Neuronal stem cell (in vitro differentiated cells): ENCODE measurements around the gene PFN1.

ENCODE experiments used
- DNase-seq: peaks from one replicate; pipeline ENCODE4 v3.0.0-alpha.2; 2013; ENCODE audit warnings: low spot score
- H2AFZ ChIP-seq: one replicate; pipeline ENCODE4 v1.6.1; 2013; ENCODE audit warnings: mild to moderate bottlenecking, low read length, inconsistent platforms
- H2AK5ac ChIP-seq: 2 replicates; pipeline ENCODE4 v1.6.1; 2013; ENCODE audit warnings: low read depth, mild to moderate bottlenecking, inconsistent platforms, low read length, moderate library complexity, mixed read lengths
- H2BK120ac ChIP-seq: 2 replicates; pipeline ENCODE4 v1.6.1; 2013; ENCODE audit warnings: low read depth, mild to moderate bottlenecking, inconsistent platforms, low read length, moderate library complexity, mixed read lengths
- H2BK12ac ChIP-seq: one replicate; pipeline ENCODE4 v1.6.1; 2013; ENCODE audit warnings: low read length, inconsistent platforms
- H2BK15ac ChIP-seq: 2 replicates; pipeline ENCODE4 v1.6.1; 2013; ENCODE audit warnings: mild to moderate bottlenecking, low read length, inconsistent platforms, mixed read lengths
- H2BK5ac ChIP-seq: one replicate; pipeline ENCODE4 v1.6.1; 2013; ENCODE audit warnings: inconsistent platforms, mild to moderate bottlenecking, low read length, moderate library complexity
- H3K14ac ChIP-seq: one replicate; pipeline ENCODE4 v1.6.1; 2013; ENCODE audit warnings: low read length, inconsistent platforms
- H3K18ac ChIP-seq: 2 replicates; pipeline ENCODE4 v1.6.1; 2013; ENCODE audit warnings: low read length, inconsistent platforms
- H3K23ac ChIP-seq: 2 replicates; pipeline ENCODE4 v1.6.1; 2013; ENCODE audit warnings: low read depth, mild to moderate bottlenecking, mixed read lengths, low read length, inconsistent platforms; ENCODE audit not compliant: poor library complexity
- H3K27ac ChIP-seq: replicated peaks from 3 replicates; pipeline ENCODE4 v1.5.1; 2013; ENCODE audit warnings: low read length, inconsistent platforms
- H3K27me3 ChIP-seq, 3 experiments: 2 replicates each; pipeline ENCODE4 v1.6.1; 2013; ENCODE audit warnings: low read length in 3 of 3, mild to moderate bottlenecking in 2 of 3, inconsistent platforms in 1 of 3, low read depth in 1 of 3, mixed read lengths in 1 of 3, moderate library complexity in 1 of 3; ENCODE audit not compliant: control insufficient read depth in 3 of 3, insufficient read depth in 3 of 3
- H3K36me3 ChIP-seq, 2 donors: replicated peaks in 1 of 2; 2 replicates each; pipeline ENCODE4 v1.6.1; 2013; ENCODE audit warnings: low read length in 2 of 2; ENCODE audit not compliant: control insufficient read depth in 2 of 2, insufficient read depth in 2 of 2
- H3K4ac ChIP-seq: 2 replicates; pipeline ENCODE4 v1.6.1; 2013; ENCODE audit warnings: inconsistent platforms, mild to moderate bottlenecking, low read length, moderate library complexity
- H3K4me1 ChIP-seq, 2 donors: 1 replicate in 1 of 2; 2 replicates in 1 of 2; pipeline ENCODE4 v1.6.1; 2013; ENCODE audit warnings: low read length in 2 of 2, low read depth in 1 of 2; ENCODE audit not compliant: control insufficient read depth in 2 of 2, insufficient read depth in 1 of 2
- H3K4me2 ChIP-seq: one replicate; pipeline ENCODE4 v1.6.1; 2013; ENCODE audit warnings: mild to moderate bottlenecking, low read length, inconsistent platforms; ENCODE audit not compliant: insufficient read depth, poor library complexity, severe bottlenecking
- H3K4me3 ChIP-seq, 2 donors: 2 replicates each; pipeline ENCODE4 v1.5.1; 2013; ENCODE audit warnings: low read length in 2 of 2, mild to moderate bottlenecking in 2 of 2, inconsistent platforms in 1 of 2, moderate library complexity in 1 of 2
- H3K79me1 ChIP-seq: one replicate; pipeline ENCODE4 v1.6.1; 2013; ENCODE audit warnings: low read depth, mild to moderate bottlenecking, inconsistent platforms, low read length, moderate library complexity
- H3K9ac ChIP-seq: one replicate; pipeline ENCODE4 v1.6.1; 2013; ENCODE audit warnings: mild to moderate bottlenecking, low read depth, low read length, inconsistent platforms; ENCODE audit not compliant: poor library complexity
- H3K9me3 ChIP-seq, 2 donors: replicated peaks in 1 of 2; 2 replicates each; pipeline versions ENCODE3 to v1.6.1; 2013; ENCODE audit warnings: low read length in 2 of 2, mild to moderate bottlenecking in 2 of 2, inconsistent platforms in 1 of 2, low read depth in 1 of 2, mixed read lengths in 1 of 2, moderate library complexity in 1 of 2; ENCODE audit not compliant: control insufficient read depth in 2 of 2, insufficient read depth in 1 of 2
- H4K8ac ChIP-seq: one replicate; pipeline ENCODE4 v1.6.1; 2013; ENCODE audit warnings: low read depth, mild to moderate bottlenecking, inconsistent platforms, low read length, moderate library complexity
- H4K91ac ChIP-seq: one replicate; pipeline ENCODE4 v1.6.1; 2013; ENCODE audit warnings: low read length, low read depth, mild to moderate bottlenecking, inconsistent platforms; ENCODE audit not compliant: poor library complexity
- WGBS, 2 donors: extraction: QIAGEN DNeasy Blood & Tissue Kit; methylation state at CpG; one replicate each; pipeline ENCODE4 v1.1.7; 2013; ENCODE audit warnings: missing lambda C conversion rate in 2 of 2, mixed read lengths in 1 of 2; ENCODE audit not compliant: insufficient read length in 2 of 2, insufficient replicate concordance in 1 of 2; ENCODE audit errors: extremely low coverage in 2 of 2; 5-methylcytosine and 5-hydroxymethylcytosine counted together

The PFN1 gene

DNA sequence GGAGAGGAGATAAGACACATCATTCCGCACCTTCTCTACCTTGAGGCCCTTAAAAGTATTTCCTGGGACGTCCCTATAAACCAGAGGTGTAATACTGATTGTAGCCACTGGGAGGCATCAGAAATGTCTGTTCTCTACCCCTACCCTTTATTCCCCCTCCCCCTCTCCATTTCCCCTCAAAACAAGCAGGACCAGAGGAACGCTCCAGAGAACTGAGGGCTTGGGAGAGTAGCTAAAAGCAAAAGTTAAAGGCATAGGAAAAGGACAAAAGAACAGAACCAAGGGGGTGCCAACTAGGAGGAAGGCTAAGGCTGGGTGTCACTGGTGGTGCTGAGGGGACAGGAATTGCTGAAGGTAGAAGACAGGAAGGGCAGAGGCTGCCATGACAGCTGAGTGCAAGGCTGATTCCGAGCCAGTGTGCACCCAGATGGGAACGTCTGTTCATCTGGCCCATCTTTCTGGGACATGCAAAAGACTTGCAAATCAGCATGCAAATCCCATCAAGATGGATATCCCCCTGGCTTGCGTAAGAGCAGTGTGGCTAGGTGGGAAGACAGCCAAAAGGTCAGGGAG, 32.4 kb upstream of the PFN1 start:
- no peak overlapping the region for H4K8ac ChIP-seq
- peaks cover 3% of the 10 kb centered on the region in 2 donors for H3K4me1 ChIP-seq
- no peaks in the 10 kb centered on the region for H3K9me3 ChIP-seq
- no peak overlapping the region for H2BK15ac ChIP-seq
- H3K18ac ChIP-seq: peak overlapping the region; percentile 22
- H4K91ac ChIP-seq: no peak overlapping the region
- no peak overlapping the region for H3K4me2 ChIP-seq
- no peak overlapping the region for H3K27ac ChIP-seq
- no peak overlapping the region for H2AK5ac ChIP-seq
- peaks cover 0 to 2% of the 10 kb centered on the region in 2 donors for H3K36me3 ChIP-seq
- H3K79me1 ChIP-seq: no peaks in the 10 kb centered on the region
- H2BK12ac ChIP-seq: peak overlapping the region; percentile 24
- peak; percentile 72 for DNase-seq
- H3K4me3 ChIP-seq: no peak overlapping the region
- no peak overlapping the region for H2BK5ac ChIP-seq
- H3K4ac ChIP-seq: no peak overlapping the region
- WGBS, 2 donors: no CpG with 5 or more reads among the region's 6 CpGs
- H3K14ac ChIP-seq: no peak overlapping the region
- no peak overlapping the region for H3K23ac ChIP-seq
- H2AFZ ChIP-seq: peak overlapping the region; percentile 83
- peaks cover 0 to 3% (median 0%) of the 10 kb centered on the region in 3 experiments for H3K27me3 ChIP-seq
- H2BK120ac ChIP-seq: no peak overlapping the region
- peak overlapping the region; percentile 14 for H3K9ac ChIP-seq

DNA sequence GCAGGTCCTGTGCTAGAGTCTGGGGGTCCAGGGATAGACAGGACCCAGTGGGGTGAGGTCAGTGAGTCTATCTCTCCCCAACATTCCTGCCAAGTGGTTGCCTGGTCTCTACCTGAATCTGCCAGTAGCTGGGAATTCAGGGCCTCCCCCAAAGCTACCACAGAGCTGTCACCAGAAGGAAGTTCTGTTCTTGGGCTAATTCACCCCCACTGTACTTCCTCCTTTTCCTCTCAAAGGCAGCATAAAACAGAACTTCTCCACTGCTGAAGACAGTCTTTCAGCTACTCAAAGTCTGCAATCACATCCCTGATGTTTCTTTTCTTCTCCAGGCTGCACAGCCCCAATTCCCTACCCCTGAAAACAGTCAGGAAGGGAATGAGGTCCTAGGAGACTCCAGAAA, 30.4 kb upstream of the PFN1 start:
- peaks cover 3% of the 10 kb centered on the region in 2 donors for H3K4me1 ChIP-seq
- no peak overlapping the region for H3K27ac ChIP-seq
- no peak overlapping the region for H2BK5ac ChIP-seq
- H3K18ac ChIP-seq: no peak overlapping the region
- H3K4me3 ChIP-seq: no peak overlapping the region
- H4K91ac ChIP-seq: no peak overlapping the region
- H3K9me3 ChIP-seq: peaks cover 0 to 1% of the 10 kb centered on the region in 2 donors
- H3K14ac ChIP-seq: no peak overlapping the region
- H3K27me3 ChIP-seq: no peaks in the 10 kb centered on the region
- H4K8ac ChIP-seq: no peak overlapping the region
- no peak overlapping the region for H3K4me2 ChIP-seq
- H3K9ac ChIP-seq: no peak overlapping the region
- peaks cover 0 to 5% of the 10 kb centered on the region in 2 donors for H3K36me3 ChIP-seq
- no peak overlapping the region for H2BK15ac ChIP-seq
- H2AK5ac ChIP-seq: no peak overlapping the region
- H3K23ac ChIP-seq: no peak overlapping the region
- H3K4ac ChIP-seq: no peak overlapping the region
- no peak overlapping the region for H2AFZ ChIP-seq
- no peaks in the 10 kb centered on the region for H3K79me1 ChIP-seq
- no peak overlapping the region for H2BK120ac ChIP-seq
- no peak overlapping the region for H2BK12ac ChIP-seq
- no peak for DNase-seq

DNA sequence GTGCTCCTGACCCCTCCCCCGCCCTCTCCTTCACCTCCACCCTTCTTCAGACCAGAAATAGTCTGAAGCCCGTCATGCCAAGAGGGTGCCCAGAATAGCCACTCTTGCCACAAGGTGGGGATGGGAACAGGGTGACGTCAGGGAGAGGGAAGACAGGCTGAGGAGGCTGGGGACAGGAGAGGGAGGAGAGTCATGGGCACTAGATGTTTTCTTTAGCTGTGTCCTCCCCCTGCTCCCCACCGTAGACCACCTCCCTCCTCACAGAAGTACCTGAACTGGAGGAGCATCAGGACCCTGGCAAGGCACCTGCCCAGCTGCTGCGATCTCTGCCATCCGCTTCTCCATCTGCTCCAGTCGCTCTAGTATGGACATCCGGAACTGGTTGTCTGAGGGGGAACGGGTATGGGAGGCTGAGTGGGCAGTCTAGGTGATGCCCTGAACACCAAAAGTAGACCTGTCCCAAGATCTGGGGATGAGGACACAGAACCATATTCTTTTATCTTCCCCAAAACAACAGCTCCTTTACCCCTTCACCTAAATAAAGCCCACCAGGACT, 25.9 kb upstream of the PFN1 start:
- H2BK5ac ChIP-seq: no peak overlapping the region
- H3K79me1 ChIP-seq: no peaks in the 10 kb centered on the region
- no peak overlapping the region for H2AK5ac ChIP-seq
- H3K23ac ChIP-seq: no peak overlapping the region
- no peak overlapping the region for H3K14ac ChIP-seq
- no peak overlapping the region for H4K91ac ChIP-seq
- no peak overlapping the region for H2BK120ac ChIP-seq
- H3K9me3 ChIP-seq: peaks cover 0 to 1% of the 10 kb centered on the region in 2 donors
- no peak overlapping the region for H2BK12ac ChIP-seq
- peaks cover 2 to 3% of the 10 kb centered on the region in 2 donors for H3K4me1 ChIP-seq
- DNase-seq: no peak
- no peak overlapping the region for H3K4me2 ChIP-seq
- H4K8ac ChIP-seq: no peak overlapping the region
- H3K27ac ChIP-seq: no peak overlapping the region
- no peak overlapping the region for H2BK15ac ChIP-seq
- H3K9ac ChIP-seq: no peak overlapping the region
- no peak overlapping the region for H3K4ac ChIP-seq
- no peak overlapping the region for H2AFZ ChIP-seq
- peaks cover 10 to 20% of the 10 kb centered on the region in 2 donors for H3K36me3 ChIP-seq
- no peaks in the 10 kb centered on the region for H3K27me3 ChIP-seq
- no peak overlapping the region for H3K18ac ChIP-seq
- H3K4me3 ChIP-seq: no peak overlapping the region
- no CpG with 5 or more reads among the region's 9 CpGs for WGBS, 2 donors

DNA sequence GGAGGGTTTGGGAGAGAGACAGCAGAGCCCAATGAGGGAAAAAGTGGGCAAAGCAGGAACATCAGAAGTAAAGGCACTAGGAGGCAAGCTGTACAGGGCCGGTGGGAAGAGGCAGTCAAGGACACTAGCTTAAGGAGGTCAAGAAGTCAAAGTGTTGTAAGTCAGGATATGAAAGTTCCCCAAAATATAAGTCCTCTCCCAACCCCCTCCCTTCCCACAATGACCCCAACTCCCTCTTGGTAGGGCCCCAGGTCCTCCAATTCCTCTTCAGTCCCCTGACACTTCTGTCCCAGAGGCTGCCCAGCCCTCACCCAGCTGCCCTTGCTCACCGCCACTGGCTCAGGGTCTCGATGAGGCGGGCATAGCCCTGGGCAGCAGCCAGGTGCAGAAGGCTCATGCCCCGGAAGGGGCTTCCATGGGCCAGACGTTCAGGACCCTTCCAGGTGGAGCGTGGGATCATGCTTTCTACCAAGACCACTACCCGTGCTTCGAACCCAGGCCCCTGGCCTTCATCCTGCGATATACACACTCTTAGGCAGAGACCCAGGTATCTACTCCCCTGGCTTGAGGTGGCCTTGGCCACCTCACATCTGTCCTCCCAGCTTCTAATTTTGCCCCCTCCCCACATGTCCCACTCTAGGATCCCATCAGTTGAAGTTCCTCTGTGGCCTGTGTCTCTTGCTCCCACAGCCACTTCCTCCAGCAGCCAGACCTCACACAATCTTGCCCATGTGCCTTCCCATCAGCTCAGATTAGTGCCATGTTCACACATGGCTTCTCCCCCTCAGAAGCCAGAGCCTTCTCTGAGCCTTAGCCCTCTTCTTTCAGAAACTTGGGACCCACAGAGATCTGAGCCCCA, 25.2 kb upstream of the PFN1 start:
- H3K27me3 ChIP-seq: no peaks in the 10 kb centered on the region
- no peak overlapping the region for H3K9ac ChIP-seq
- peaks cover 0 to 1% of the 10 kb centered on the region in 2 donors for H3K9me3 ChIP-seq
- no peak overlapping the region for H3K4me2 ChIP-seq
- H2BK120ac ChIP-seq: no peak overlapping the region
- H4K8ac ChIP-seq: no peak overlapping the region
- H2AFZ ChIP-seq: no peak overlapping the region
- DNase-seq: no peak
- H3K4me3 ChIP-seq: no peak overlapping the region
- peaks cover 10 to 20% of the 10 kb centered on the region in 2 donors for H3K36me3 ChIP-seq
- no CpG with 5 or more reads among the region's 10 CpGs for WGBS, 2 donors
- no peak overlapping the region for H3K27ac ChIP-seq
- peak overlapping the region; percentile 5 for H4K91ac ChIP-seq
- H2AK5ac ChIP-seq: no peak overlapping the region
- no peaks in the 10 kb centered on the region for H3K79me1 ChIP-seq
- no peak overlapping the region for H2BK12ac ChIP-seq
- peaks cover 2 to 10% of the 10 kb centered on the region in 2 donors for H3K4me1 ChIP-seq
- H2BK5ac ChIP-seq: no peak overlapping the region
- H2BK15ac ChIP-seq: no peak overlapping the region
- no peak overlapping the region for H3K23ac ChIP-seq
- no peak overlapping the region for H3K14ac ChIP-seq
- H3K18ac ChIP-seq: no peak overlapping the region
- H3K4ac ChIP-seq: no peak overlapping the region
